Endodermal cell (in vitro differentiated cells): ENCODE measurements around the gene FBXW11. TPM values are rescaled to one million over a fixed set of nuclear protein-coding genes. Genes with fewer than 3 reads are reported as not detected.

Experiments used
- DNase-seq: peaks from one replicate; pipeline ENCODE4 v3.0.0-alpha.2; 2017
- H3K27ac ChIP-seq: 2 replicates; pipeline ENCODE4 v1.5.1; 2013; ENCODE audit warnings: mild to moderate bottlenecking, low read depth, low read length, moderate library complexity
- H3K27me3 ChIP-seq: 2 replicates; pipeline ENCODE4 v1.6.1; 2013; ENCODE audit warnings: mild to moderate bottlenecking, low read length, moderate library complexity; ENCODE audit not compliant: insufficient read depth, control insufficient read depth, poor library complexity, severe bottlenecking
- H3K36me3 ChIP-seq: 2 replicates; pipeline ENCODE4 v1.7.0; 2013; ENCODE audit warnings: mild to moderate bottlenecking, low read length, moderate library complexity; ENCODE audit not compliant: control insufficient read depth, insufficient read depth
- H3K4me1 ChIP-seq: one replicate; pipeline ENCODE4 v1.7.0; 2013; ENCODE audit warnings: low read length; ENCODE audit not compliant: control insufficient read depth, insufficient read depth
- H3K4me3 ChIP-seq: 2 replicates; pipeline ENCODE4 v1.5.1; 2013; ENCODE audit warnings: mild to moderate bottlenecking, low read length, moderate library complexity
- H3K9ac ChIP-seq: 2 replicates; pipeline ENCODE4 v1.6.1; 2013; ENCODE audit warnings: mild to moderate bottlenecking, low read length, moderate library complexity; ENCODE audit not compliant: poor library complexity, severe bottlenecking; ENCODE audit errors: extremely low read depth
- H3K9me3 ChIP-seq: 2 replicates; pipeline ENCODE4 v1.6.1; 2013; ENCODE audit warnings: mild to moderate bottlenecking, low read length, moderate library complexity; ENCODE audit not compliant: control insufficient read depth
- H3K27ac Mint-ChIP-seq: 2 replicates; pipeline ENCODE4 v1.8.0; 2020; ENCODE audit warnings: mixed read lengths
- H3K27me3 Mint-ChIP-seq: 2 replicates; pipeline ENCODE4 v1.8.0; 2021; ENCODE audit warnings: mild to moderate bottlenecking, mixed read lengths; ENCODE audit not compliant: insufficient read depth
- H3K36me3 Mint-ChIP-seq: 2 replicates; pipeline ENCODE4 v1.8.0; 2020; ENCODE audit warnings: low read depth, mixed read lengths
- H3K4me1 Mint-ChIP-seq: 2 replicates; pipeline ENCODE4 v1.8.0; 2020; ENCODE audit warnings: mixed read lengths
- H3K4me3 Mint-ChIP-seq: 2 replicates; pipeline ENCODE4 v1.8.0; 2020; ENCODE audit warnings: mild to moderate bottlenecking, moderate library complexity, mixed read lengths
- H3K9me3 Mint-ChIP-seq: 2 replicates; pipeline ENCODE4 v1.8.0; 2020; ENCODE audit warnings: mild to moderate bottlenecking, mixed read lengths
- CTCF ChIP-seq: fragments of 200-600 bp; sonication (generic); conservative IDR thresholded peaks from 2 replicates; pipeline ENCODE4 v1.5.0; 2021; ENCODE audit warnings: antibody characterized with exemption, mild to moderate bottlenecking
- WGBS, 2 experiments: methylation state at CpG; one replicate each; pipeline versions ENCODE4 v1.1.5 to v1.1.7; 2013; ENCODE audit warnings: missing lambda C conversion rate in 2 of 2, mixed read lengths in 1 of 2; ENCODE audit not compliant: insufficient coverage in 1 of 2, insufficient read length in 1 of 2; 5-methylcytosine and 5-hydroxymethylcytosine counted together
- total RNA-seq, 2 donors: library from RNA; stranded (reverse); fragmentation: NEBNext Ultra II Directional in 1 of 2; extraction: Animal tissue kit (Norgen Biotek cat#: 25700) in 1 of 2; gene quantifications; 2 replicates in 1 of 2; 3 replicates in 1 of 2; pipeline ENCODE4 v1.2.1, GENCODE V29; 2021

FBXW11 gene
- total RNA-seq, 2 donors from 2014 or later: 42.2 to 49.4 TPM

- H3K4me1 ChIP-seq: peaks cover 14% of the 10 kb centered on the region
- H3K9me3 Mint-ChIP-seq: no peaks in the 10 kb centered on the region
- H3K27me3 ChIP-seq: no peaks in the 10 kb centered on the region
- H3K27ac Mint-ChIP-seq: no peak overlapping the region
- H3K9me3 ChIP-seq: no peaks in the 10 kb centered on the region
- H3K27me3 Mint-ChIP-seq: peaks cover 2% of the 10 kb centered on the region
- peaks cover 58% of the 10 kb centered on the region for H3K4me1 Mint-ChIP-seq
- H3K27ac ChIP-seq: no peak overlapping the region
- 88 to 92% methylated on average over 7 to 9 of the region's 9 CpGs for WGBS, 2 experiments
- no peak for TF ChIP-seq CTCF
- peak overlapping the region; percentile 0 for H3K4me3 Mint-ChIP-seq
- DNase-seq: no peak
- no peak overlapping the region for H3K4me3 ChIP-seq
- peaks cover 12% of the 10 kb centered on the region for H3K36me3 ChIP-seq
- peaks cover 8% of the 10 kb centered on the region for H3K36me3 Mint-ChIP-seq
- no peak overlapping the region for H3K9ac ChIP-seq
Observed at GRCh38 chr5:171957591-171958251, 48.7 kb downstream of the FBXW11 start.

- Mint-ChIP-seq H3K36me3 (peaks cover 8% of the 10 kb centered on the region), H3K4me3 (no peak overlapping the region)
- WGBS, 2 experiments: 81 to 100% methylated on average over 3 to 5 of the region's 5 CpGs
Observed at GRCh38 chr5:171956887-171957495, 49.4 kb downstream of the FBXW11 start.

GRCh38 chr5:171956314-171956713 is 50.1 kb downstream of the FBXW11 start:
- Histone ChIP-seq H3K36me3 (peaks cover 12% of the 10 kb centered on the region), H3K27me3 (no peaks in the 10 kb centered on the region), H3K4me3 (no peak overlapping the region), H3K27ac (no peak overlapping the region), H3K4me1 (peaks cover 14% of the 10 kb centered on the region), H3K9ac (no peak overlapping the region), H3K9me3 (no peaks in the 10 kb centered on the region)
- no peak overlapping the region for H3K4me3 Mint-ChIP-seq
- H3K9me3 Mint-ChIP-seq: no peaks in the 10 kb centered on the region
- peaks cover 8% of the 10 kb centered on the region for H3K36me3 Mint-ChIP-seq
- WGBS, 2 experiments: 100% methylated on average over 1 of the region's 1 CpG
- H3K27ac Mint-ChIP-seq: peak overlapping the region; percentile 60
- peaks cover 2% of the 10 kb centered on the region for H3K27me3 Mint-ChIP-seq
- TF ChIP-seq CTCF: no peak
- DNase-seq: no peak
- peaks cover 56% of the 10 kb centered on the region for H3K4me1 Mint-ChIP-seq

More at GRCh38 chr5:171956887-171957495, 49.4 kb downstream of the FBXW11 start:
- H3K9ac ChIP-seq: no peak overlapping the region
- peaks cover 2% of the 10 kb centered on the region for H3K27me3 Mint-ChIP-seq
- H3K4me1 Mint-ChIP-seq: peaks cover 56% of the 10 kb centered on the region
- DNase-seq: no peak
- H3K4me3 ChIP-seq: no peak overlapping the region
- no peaks in the 10 kb centered on the region for H3K27me3 ChIP-seq
- peaks cover 12% of the 10 kb centered on the region for H3K36me3 ChIP-seq
- no peak for TF ChIP-seq CTCF
- no peaks in the 10 kb centered on the region for H3K9me3 Mint-ChIP-seq
- no peak overlapping the region for H3K27ac ChIP-seq
- no peak overlapping the region for H3K27ac Mint-ChIP-seq
- no peaks in the 10 kb centered on the region for H3K9me3 ChIP-seq
- H3K4me1 ChIP-seq: peaks cover 14% of the 10 kb centered on the region
